ENCODE data around the gene SEC14L5.
"Not testable (repeated sequence)": the region's sequence is repeated elsewhere in the genome, so short reads cannot be mapped to it uniquely, and the experiment has no call there.

SEC14L5 gene

DNA sequence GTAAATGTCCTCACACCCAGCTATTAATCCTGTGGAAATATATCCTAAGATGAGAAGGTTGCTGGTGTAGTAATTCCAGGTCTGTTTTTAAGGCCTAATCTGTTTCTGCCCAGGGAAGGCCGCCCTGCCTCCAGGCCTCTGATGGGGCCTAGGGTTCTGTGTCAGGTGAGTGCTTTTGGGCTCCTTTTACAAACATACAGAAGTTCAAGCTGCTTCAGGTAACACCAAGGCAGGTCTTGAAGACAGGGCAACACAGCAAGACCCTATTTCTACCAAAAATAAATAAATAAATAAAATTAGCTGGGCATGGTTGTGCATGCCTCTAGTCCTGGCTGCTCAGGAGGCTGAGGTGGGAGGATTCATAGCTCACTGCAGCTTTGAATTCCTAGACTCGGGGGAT lies 30.5 kb upstream of the SEC14L5 start:
- TF ChIP-seq, protein P1, sequence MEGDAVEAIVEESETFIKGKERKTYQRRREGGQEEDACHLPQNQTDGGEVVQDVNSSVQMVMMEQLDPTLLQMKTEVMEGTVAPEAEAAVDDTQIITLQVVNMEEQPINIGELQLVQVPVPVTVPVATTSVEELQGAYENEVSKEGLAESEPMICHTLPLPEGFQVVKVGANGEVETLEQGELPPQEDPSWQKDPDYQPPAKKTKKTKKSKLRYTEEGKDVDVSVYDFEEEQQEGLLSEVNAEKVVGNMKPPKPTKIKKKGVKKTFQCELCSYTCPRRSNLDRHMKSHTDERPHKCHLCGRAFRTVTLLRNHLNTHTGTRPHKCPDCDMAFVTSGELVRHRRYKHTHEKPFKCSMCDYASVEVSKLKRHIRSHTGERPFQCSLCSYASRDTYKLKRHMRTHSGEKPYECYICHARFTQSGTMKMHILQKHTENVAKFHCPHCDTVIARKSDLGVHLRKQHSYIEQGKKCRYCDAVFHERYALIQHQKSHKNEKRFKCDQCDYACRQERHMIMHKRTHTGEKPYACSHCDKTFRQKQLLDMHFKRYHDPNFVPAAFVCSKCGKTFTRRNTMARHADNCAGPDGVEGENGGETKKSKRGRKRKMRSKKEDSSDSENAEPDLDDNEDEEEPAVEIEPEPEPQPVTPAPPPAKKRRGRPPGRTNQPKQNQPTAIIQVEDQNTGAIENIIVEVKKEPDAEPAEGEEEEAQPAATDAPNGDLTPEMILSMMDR (conservative IDR thresholded peaks at IDR 0.05; ENCODE audit: control insufficient read depth, insufficient read depth, low read depth, low read length), result no peak
- no peak overlapping the region for H3K4me3 ChIP-seq (ENCODE audit: control insufficient read depth, low read depth, low read length)
- no peak for DNase-seq (ENCODE audit: low read depth)

DNA sequence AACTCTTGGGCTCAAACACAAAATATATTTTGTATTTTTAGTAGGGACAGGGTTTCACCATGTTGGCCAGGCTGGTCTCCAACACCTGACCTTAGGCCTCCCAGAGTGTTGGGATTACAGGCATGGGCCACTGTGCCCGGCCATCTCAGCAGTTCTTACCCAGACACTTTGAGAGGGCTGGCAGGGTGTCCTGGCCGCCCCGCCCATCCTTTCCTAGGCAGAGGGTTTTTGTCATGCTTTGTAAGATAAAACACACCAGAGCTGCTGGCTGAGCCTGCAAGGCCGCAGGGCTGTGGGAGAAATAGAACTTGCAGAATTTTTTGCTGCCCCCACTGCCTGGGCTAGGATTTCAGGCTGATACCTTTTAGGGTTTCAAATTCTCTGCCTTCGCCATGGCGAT lies 29.9 kb upstream of the SEC14L5 start:
- DNase-seq (ENCODE audit: low read depth), result no peak
- H3K4me3 ChIP-seq (ENCODE audit: control insufficient read depth, low read depth, low read length), result no peak overlapping the region
- TF ChIP-seq, protein P1 (conservative IDR thresholded peaks at IDR 0.05; ENCODE audit: control insufficient read depth, insufficient read depth, low read depth, low read length), result no peak

DNA sequence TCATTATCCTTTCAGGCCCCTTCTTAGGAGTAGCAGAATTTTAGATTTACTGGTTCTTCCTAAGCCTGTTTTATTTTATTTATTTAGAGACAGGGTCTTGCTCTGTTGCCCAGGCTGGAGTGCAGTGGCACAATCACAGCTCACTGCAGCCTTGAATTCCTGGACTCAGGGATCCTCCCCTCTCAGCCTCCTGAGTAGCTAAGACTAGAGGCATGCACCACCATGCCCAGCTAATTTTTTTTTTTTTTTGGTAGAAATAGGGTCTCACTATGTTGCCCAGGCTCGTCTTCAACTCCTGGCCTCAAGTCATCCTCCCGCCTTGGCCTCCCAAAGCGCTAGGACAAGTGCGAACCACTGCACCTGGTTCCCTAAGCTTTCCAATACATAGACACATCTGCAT lies 28.5 kb upstream of the SEC14L5 start:
- H3K4me3 ChIP-seq (ENCODE audit: control insufficient read depth, low read depth, low read length); DNase-seq (ENCODE audit: low read depth): not testable (repeated sequence)

DNA sequence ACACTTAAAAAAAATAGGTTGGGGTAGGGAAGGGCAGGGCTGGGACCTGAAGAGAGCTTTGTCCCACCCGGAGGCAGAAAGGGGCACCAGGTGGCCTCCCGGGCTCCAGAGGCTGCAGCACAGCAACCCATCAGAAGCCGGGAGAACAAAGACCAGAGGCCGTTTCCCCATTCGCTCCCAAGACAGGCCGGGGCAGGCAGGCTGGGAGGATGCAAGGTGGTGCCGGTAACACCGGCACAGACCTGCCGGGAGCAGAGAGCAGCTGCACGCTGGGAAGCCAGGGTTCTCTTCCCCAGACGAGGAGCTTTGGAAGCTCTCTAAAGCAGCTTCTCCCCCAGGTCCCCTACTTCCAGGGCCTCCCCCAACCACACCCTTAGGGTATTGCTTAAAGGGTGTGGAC lies 26.7 kb upstream of the SEC14L5 start:
- no peak overlapping the region for H3K4me3 ChIP-seq (ENCODE audit: control insufficient read depth, low read depth, low read length)
- TF ChIP-seq, protein P1 (conservative IDR thresholded peaks at IDR 0.05; ENCODE audit: control insufficient read depth, insufficient read depth, low read depth, low read length), result no peak
- no peak for DNase-seq (ENCODE audit: low read depth)

DNA sequence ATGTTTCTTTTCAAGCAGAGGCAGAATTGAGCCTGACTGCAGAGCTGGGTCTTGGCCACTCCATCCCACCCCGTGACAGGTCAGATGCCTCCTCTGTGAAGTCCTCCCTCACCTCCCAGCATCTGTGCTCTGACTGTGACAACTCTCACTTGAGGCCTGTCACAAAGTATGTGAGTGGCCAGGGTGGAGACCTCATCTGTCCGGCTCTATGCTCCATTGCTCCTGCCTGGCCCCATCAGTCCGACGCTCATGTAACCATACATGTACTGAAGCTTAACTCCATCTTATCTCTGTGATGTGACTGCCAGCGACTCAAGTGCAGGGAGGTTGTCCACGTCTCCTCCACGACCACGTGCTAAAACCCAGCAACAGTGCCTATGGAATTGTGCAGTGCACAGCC lies 24.7 kb upstream of the SEC14L5 start:
- no peak for DNase-seq (ENCODE audit: low read depth)
- no peak overlapping the region for H3K4me3 ChIP-seq (ENCODE audit: control insufficient read depth, low read depth, low read length)
- TF ChIP-seq, protein P1 (conservative IDR thresholded peaks at IDR 0.05; ENCODE audit: control insufficient read depth, insufficient read depth, low read depth, low read length), result no peak

DNA sequence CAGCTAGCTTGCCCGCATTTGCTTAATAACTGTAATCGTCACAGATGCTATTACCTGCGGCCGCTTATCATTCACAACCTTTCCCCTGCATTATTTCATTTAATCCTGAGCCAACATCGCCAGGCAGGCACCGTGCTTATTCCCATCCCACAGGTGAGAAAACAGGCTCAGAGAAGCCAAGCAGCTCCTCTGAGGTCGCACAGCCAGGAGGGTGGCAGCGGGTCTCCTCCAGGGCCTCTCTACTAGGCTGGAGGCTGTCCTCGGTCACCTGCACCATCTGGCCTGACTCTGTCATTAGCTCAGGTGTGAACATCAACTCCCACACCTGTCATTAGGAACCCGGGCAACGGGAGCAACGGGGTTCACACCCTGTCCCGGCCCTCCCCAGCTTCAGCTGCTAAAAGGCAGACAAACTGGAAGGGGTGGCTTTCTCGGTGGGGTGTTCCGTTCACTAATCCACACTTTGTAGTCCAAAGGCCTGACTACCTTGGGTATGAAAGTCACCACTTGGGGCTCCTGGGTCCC lies 24.2 kb upstream of the SEC14L5 start:
- DNase-seq (ENCODE audit: low read depth), result no peak
- H3K4me3 ChIP-seq (ENCODE audit: control insufficient read depth, low read depth, low read length), result no peak overlapping the region
- TF ChIP-seq, protein P1 (conservative IDR thresholded peaks at IDR 0.05; ENCODE audit: control insufficient read depth, insufficient read depth, low read depth, low read length), result no peak

DNA sequence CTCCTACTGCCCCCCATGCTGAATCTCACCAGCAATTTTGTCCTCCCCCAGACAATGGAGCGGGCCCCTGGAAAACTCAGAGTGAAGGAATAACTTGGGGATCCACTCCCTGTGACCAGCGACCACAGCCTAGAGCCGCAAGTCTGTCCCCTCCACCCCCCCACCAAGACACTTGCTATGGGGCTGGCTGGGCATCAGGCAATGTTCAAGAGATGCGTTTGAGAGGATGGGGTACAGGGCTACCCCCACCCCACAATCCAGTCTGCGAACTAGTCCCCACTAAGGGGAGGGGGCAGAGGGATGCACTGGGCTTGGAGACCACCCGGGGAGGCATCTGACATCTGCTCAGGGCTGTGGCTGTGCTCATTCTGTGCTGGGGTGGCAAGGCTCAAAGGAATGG lies 23.5 kb upstream of the SEC14L5 start:
- DNase-seq (ENCODE audit: low read depth), result no peak
- TF ChIP-seq, protein P1 (conservative IDR thresholded peaks at IDR 0.05; ENCODE audit: control insufficient read depth, insufficient read depth, low read depth, low read length), result no peak
- H3K4me3 ChIP-seq (ENCODE audit: control insufficient read depth, low read depth, low read length), result no peak overlapping the region
